Measurements from ENCODE around the gene FLII. TPM values are rescaled to one million over a fixed set of nuclear protein-coding genes. Genes with fewer than 3 reads are reported as not detected.

Gene FLII
- total RNA-seq, 2 experiments from 2014 or later, result 276 to 281 TPM

DNA sequence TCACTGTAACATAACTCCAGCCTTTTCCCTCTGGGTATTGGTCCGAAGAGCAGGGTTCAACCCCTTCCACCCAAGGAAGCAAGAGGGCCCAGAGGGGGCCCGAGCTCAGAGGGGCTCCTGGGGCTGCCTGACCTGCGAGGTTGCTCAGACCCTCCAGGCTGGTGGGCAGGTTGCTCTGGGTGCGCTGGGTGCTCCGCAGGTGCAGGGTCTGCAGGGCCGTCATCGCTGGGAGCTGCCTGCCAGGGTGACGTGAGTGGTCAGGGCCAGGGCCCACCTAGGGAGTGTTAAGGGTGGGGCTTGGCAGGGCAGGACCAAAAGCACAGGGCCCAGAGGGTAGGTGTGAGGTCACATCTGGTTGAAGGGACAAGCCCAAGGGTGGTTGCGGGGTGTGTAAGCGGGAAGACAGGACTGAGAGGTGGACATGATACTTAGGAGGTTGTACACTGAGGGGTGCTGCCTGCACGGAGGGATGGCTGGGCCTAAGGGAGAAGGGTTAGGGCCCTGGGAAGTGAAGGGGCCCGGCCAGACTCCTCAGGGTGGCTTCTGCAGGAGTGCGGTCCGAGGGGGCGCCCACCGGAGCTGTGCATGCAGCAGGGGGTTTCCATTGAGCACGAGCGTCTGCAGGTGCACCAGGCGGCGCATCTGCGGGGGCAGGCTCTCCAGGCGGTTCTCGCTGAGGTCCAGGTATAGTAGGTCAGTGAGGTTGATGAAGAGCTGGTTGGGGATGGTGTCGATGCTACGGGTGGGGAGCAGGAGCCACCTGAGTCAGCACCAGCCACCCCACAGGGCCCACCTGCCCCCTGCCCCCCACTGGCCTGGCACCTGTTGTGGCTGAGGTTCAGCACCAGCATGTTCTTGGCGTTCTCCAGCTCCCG is 4.4 kb downstream of the FLII start:
- H3K9me3 Mint-ChIP-seq, result no peaks in the 10 kb centered on the region
- POLR2A ChIA-PET, result interaction anchor here (0.8 to 1.8 kb wide), 4 partner anchors 9 to 27 kb away, joined by 3 to 4 read pairs (median 4); no protein-coding TSS in a partner anchor
- CTCF ChIA-PET, result interaction anchor here (1.7 to 2.3 kb wide), 2 partner anchors 37 to 38 kb away, joined by 4 to 5 read pairs; no protein-coding TSS in a partner anchor
- no peak overlapping the region for H3K4me3 Mint-ChIP-seq
- TF ChIP-seq, protein P1, sequence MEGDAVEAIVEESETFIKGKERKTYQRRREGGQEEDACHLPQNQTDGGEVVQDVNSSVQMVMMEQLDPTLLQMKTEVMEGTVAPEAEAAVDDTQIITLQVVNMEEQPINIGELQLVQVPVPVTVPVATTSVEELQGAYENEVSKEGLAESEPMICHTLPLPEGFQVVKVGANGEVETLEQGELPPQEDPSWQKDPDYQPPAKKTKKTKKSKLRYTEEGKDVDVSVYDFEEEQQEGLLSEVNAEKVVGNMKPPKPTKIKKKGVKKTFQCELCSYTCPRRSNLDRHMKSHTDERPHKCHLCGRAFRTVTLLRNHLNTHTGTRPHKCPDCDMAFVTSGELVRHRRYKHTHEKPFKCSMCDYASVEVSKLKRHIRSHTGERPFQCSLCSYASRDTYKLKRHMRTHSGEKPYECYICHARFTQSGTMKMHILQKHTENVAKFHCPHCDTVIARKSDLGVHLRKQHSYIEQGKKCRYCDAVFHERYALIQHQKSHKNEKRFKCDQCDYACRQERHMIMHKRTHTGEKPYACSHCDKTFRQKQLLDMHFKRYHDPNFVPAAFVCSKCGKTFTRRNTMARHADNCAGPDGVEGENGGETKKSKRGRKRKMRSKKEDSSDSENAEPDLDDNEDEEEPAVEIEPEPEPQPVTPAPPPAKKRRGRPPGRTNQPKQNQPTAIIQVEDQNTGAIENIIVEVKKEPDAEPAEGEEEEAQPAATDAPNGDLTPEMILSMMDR (IDR thresholded peaks at IDR 0.05), result no peak
- ATAC-seq, result no peak
- no peaks in the 10 kb centered on the region for H3K27me3 Mint-ChIP-seq
- H3K4me1 Mint-ChIP-seq (ENCODE audit: low read depth), result peaks cover 22% of the 10 kb centered on the region
- intact Hi-C loops (cut with micrococcal nuclease), result no loop called here
- no peak for DNase-seq
- no peak overlapping the region for H3K27ac Mint-ChIP-seq
- peaks cover 18% of the 10 kb centered on the region for H3K36me3 Mint-ChIP-seq (ENCODE audit: low read depth)

DNA sequence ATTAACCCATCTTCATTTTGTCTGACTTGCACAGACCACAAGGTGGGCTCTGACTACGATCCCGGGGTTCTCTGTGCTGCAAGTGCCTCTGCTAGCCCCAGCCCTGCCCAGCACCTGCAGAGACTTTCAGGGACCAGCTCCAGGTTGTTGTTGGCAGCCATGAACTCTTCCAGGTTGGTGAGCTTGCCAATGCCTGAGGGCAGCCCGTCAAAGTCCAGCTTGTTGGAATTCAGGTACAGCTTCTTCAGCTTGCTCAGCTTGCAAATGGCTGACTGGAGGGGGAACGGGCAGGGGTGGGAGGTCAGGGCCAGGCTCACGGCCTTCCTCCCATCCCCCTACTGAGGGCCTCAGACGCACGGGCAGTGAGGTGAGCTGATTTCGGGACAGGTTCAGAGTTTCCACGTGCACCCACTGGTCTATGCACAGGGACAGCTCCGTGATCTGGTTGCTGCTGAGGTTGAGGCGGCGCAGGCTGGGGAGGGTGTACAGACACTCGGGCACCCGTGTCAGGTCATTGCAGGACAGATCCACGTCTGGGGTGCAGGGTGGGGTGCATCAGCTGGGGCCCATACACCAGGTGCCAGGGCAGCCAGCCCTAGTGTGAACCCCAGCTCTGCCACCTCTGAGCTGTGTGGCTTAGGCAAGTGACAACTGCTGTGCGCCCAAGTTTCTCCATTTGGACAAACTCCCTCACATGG is 5.2 kb downstream of the FLII start:
- TF ChIP-seq, protein P1 (IDR thresholded peaks at IDR 0.05), result no peak
- no peak overlapping the region for H3K27ac Mint-ChIP-seq
- peaks cover 18% of the 10 kb centered on the region for H3K36me3 Mint-ChIP-seq (ENCODE audit: low read depth)
- peaks cover 18% of the 10 kb centered on the region for H3K4me1 Mint-ChIP-seq (ENCODE audit: low read depth)
- ChIA-PET POLR2A (interaction anchor here (1.2 kb wide), 1 partner anchor 10 kb away, joined by 4 read pairs; no protein-coding TSS in a partner anchor), CTCF (interaction anchor here (1.0 kb wide), 1 partner anchor 12 kb away, joined by 3 read pairs; no protein-coding TSS in a partner anchor)
- ATAC-seq (no peak), DNase-seq (no peak)
- no peaks in the 10 kb centered on the region for H3K9me3 Mint-ChIP-seq
- no peaks in the 10 kb centered on the region for H3K27me3 Mint-ChIP-seq
- intact Hi-C loops (cut with micrococcal nuclease), result no loop called here
- no peak overlapping the region for H3K4me3 Mint-ChIP-seq

DNA sequence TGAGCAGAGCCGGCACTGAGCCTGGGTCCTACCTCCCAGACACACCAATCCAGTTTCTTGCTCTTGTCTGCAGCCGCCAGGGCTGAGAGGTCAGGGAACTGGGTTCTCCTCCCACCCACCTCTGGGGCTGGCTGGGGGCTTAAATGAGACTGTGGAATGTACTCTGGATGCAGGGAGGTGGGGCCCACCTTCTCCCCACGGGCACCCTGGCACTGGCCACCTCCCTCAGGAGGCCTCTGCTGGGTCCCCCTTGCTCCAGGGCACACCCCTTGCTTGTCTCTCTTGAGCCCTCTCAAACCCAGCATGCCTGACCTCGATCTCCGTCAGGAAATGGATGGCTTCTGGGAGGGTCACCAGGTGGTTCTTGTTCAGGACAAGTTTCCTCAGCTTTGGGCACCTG is 6.4 kb downstream of the FLII start:
- intact Hi-C loops (cut with micrococcal nuclease), result no loop called here
- ChIA-PET POLR2A (interaction anchor here (1.5 kb wide), 1 partner anchor 26 kb away, joined by 3 read pairs; the partner anchor contains the start of gene LLGL1), CTCF (no interaction called here)
- no peak overlapping the region for H3K27ac Mint-ChIP-seq
- no peak for ATAC-seq
- H3K9me3 Mint-ChIP-seq, result no peaks in the 10 kb centered on the region
- H3K27me3 Mint-ChIP-seq, result no peaks in the 10 kb centered on the region
- H3K36me3 Mint-ChIP-seq (ENCODE audit: low read depth), result peaks cover 24% of the 10 kb centered on the region
- TF ChIP-seq, protein P1 (IDR thresholded peaks at IDR 0.05), result no peak
- DNase-seq, result no peak
- peaks cover 12% of the 10 kb centered on the region for H3K4me1 Mint-ChIP-seq (ENCODE audit: low read depth)
- H3K4me3 Mint-ChIP-seq, result no peak overlapping the region

DNA sequence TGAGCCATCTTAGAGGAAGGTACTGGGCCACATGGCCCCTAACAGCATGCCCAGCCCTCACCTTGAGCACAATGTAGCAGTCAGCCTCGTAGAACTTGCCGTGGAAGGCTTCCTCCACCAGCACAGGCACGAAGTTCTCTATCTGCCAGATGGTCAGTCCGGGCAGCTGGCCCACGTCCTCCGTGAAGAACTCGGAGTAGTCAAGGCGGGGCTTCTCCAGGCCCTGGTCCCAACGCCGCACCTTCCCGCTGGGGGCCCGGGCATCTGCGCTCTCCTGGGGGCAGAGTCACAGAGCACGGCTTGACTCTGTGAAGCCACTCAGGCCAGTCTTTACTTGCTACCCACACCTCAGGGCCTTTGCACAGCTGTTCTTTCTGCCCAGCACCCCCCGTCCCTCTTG is 7.3 kb downstream of the FLII start:
- TF ChIP-seq, protein P1 (IDR thresholded peaks at IDR 0.05), result no peak
- H3K4me1 Mint-ChIP-seq (ENCODE audit: low read depth), result peaks cover 4% of the 10 kb centered on the region
- no peaks in the 10 kb centered on the region for H3K27me3 Mint-ChIP-seq
- intact Hi-C loops (cut with micrococcal nuclease), result no loop called here
- H3K36me3 Mint-ChIP-seq (ENCODE audit: low read depth), result peaks cover 26% of the 10 kb centered on the region
- H3K9me3 Mint-ChIP-seq, result no peaks in the 10 kb centered on the region
- no peak overlapping the region for H3K4me3 Mint-ChIP-seq
- ChIA-PET CTCF (no interaction called here), POLR2A (interaction anchor here (0.8 to 1.5 kb wide), 3 partner anchors 10 to 25 kb away, joined by 3 to 4 read pairs (median 3); partner anchors contain the start of genes LLGL1 and MIEF2)
- DNase-seq (no peak), ATAC-seq (no peak)
- H3K27ac Mint-ChIP-seq, result no peak overlapping the region

All from activated CD8-positive, alpha-beta T cell treated with anti-CD3 and anti-CD28 coated beads for 36 hours (primary cell).